ENCODE results near the gene PSMA5.
A peak's percentile ranks its signal among the peaks of the same experiment; 100 is the strongest.

PSMA5 gene

GRCh38 chr1:109361649-109362048 lies 64.6 kb downstream of the PSMA5 start:
- DNase-seq: no peak

GRCh38 chr1:109361069-109361468 lies 65.2 kb downstream of the PSMA5 start:
- no peak for DNase-seq

DNA sequence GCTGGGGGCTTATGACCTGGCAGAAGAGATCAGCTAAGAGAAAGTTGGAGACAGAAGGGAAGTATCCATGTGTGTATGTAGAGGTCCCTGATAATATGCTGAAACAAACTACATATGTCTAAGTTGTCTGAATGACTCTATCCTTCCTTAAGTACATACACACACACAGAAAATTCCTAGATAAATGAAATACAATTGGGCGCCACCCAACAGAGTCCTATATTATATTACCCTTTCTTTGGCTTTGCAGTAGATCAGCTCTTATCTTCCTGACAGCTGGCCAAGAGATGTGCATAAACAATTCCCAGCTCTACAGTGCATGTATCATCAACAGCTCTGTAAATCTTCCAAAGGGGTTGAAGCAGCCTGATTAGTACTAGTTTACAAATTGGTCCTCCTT lies 68.6 kb downstream of the PSMA5 start:
- DNase-seq: peak; percentile 6

GRCh38 chr1:109356915-109357314 lies 69.3 kb downstream of the PSMA5 start:
- no peak for DNase-seq

DNA sequence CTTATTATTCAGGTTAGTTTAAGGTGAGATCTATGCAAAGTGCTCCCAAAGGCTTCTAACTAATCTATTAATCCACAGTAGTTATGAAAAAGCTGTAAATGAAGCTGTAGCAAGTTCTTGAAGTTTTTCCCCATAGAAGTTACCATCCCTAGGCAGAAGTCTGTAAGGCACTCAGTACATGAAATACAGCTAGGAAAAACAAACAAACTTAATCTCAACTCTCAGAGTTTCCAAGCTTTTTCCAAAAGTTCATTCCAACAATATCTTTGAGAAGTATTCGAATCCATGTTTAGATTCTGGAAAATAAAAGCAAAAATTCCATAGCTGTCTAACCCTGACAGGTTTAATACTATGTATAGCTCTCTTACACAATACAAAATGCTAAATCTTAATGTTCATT lies 69.7 kb downstream of the PSMA5 start:
- no peak for DNase-seq

DNA sequence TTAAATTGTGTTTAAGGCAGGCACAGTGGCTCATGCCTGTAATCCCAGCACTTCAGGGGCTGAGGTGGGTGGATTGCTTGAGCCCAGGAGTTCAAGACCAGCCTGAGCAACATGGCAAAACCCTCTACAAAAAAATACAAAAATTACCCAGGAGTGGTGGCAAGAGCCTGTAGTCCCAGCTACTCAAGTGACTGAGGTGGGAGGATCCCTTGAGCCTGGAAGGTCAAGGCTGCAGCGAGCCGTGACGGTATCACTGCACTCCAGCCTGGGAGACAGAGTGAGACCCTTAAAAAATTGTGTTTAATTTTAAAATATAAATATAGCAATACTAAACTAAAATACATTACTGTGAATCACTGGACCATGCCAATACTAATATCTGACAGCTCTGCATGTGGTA lies 71.3 kb downstream of the PSMA5 start:
- no peak for DNase-seq

DNA sequence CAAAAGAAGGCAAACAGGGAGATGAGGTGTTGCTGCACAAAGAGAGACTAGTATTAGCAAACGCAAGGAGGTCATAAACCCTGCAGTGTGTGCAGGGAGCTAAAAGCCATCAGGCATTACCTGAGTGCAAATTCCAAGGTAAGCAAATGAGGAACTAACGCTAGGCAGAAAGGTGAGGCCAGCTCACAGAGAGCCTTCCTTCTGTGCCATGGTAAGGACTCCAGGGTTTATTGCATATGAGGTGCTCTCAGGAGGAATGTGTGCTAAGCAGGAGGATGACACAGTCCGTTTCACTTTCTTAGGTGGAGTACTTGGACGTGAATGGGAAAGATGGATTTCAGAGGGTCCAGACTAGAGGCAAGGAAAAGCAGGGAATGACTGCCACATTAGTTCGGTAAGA lies 74.8 kb downstream of the PSMA5 start:
- no peak for DNase-seq

GRCh38 chr1:109350655-109351054 lies 75.6 kb downstream of the PSMA5 start:
- DNase-seq: no peak

DNA sequence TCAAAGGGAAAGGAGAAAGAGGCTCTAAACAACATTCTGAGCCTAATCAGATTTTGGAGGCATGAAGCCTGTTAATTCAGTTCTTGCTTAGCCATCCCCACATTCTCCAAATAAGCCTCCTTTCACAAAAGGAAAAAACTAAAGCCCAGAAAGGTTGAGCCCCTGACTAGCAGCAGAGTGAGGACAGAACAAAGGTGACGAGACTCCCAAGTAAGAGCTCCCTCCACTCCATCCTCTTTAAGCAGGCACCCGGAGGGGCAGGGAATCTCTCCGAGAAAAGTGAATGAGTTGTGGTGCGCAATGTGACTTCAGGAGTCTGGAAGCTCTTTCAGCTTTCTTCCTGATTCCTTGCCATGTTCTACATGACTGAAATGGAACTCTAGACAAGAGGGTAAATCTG lies 76.1 kb downstream of the PSMA5 start:
- DNase-seq: no peak
